GM10847 (cell line): Measurements from ENCODE around the gene VSTM2B.

Experiments used
- POLR2A ChIP-seq: IDR thresholded peaks from 2 replicates; pipeline ENCODE4 v1.6.1; 2011; ENCODE audit not compliant: insufficient read length; ENCODE audit errors: extremely low read depth

VSTM2B gene

DNA sequence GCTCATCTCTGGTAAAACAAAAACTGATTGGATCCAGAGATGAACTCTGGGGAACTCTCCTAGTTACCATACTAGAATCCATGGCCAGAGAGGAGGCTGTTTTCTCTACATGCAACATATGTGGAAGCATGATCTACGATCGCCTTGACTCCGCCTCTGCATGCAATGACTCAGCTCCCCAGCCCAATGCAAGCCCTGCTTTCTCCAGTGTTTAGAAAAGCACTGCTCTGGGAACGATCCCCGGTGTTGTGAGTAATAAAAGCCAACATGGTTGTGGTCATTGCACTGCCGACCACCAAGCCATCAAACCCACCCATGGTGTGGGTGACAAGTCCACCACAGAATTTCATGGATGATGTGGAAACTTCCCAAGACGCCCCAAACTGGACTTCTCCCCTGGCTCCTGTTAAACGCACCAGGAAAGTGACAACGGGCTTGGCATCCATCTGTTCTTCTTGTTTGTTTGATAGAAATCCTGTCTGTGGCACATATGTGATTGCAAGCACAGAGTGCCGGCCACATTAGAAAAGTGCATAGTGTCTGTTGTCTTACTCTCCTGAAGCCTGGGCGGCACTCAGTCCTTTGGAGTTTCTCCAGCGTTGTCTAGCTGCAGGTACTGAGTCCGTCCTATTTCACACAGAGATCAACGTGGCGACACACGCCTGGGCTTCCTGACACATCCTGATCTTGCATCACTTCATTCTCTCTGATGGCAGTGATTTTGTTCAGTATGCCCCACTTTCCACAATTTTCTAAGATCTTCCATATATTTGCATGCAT is 36.4 kb upstream of the VSTM2B start:
- TF ChIP-seq POLR2A = no peak

DNA sequence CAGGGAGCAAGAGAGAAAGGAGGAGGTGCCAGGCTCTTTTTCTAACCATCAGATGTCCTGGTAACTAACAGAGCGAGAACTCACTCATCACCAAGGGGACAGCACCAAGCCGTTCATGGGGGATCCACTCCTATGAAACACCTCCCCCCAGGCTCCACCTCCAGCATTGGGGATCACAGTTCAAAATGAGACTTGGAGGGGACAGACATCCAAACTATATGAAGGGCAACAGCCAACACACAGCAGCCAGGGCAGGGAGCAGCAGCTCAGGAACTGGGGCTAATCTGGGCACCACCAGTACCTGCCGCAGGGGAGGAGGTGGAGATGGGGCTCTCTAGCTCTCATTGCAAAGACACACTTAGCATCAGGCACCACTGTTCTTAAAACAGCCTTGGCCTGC is 34.3 kb upstream of the VSTM2B start:
- TF ChIP-seq POLR2A = no peak

DNA sequence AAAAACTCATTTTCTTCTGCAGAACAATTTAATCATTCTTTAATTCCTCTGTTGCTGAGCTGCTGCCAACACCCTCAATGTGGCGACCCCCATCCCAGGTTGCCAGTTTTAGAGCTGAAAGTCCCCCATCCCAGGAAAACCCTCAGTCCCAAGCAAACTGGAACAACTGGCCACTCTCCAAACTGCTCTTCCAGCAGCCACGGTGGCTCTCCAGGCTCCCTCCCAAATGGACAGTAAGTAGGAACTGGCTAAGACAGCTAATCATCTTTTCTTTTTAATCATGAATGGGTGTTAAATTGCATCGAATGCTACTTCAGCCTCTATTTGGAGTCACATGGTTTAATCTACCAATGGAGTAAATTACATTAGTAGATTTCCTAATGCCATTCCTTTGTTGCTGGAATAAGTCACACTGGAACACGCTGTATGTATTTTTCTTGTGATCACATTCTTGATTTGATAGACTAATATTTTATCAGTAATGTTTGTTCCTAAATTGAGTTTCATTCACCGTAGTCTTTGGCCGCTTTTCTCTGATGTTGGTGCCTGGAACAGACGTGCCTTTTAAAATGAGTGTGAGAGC is 33.7 kb upstream of the VSTM2B start:
- TF ChIP-seq POLR2A = no peak

DNA sequence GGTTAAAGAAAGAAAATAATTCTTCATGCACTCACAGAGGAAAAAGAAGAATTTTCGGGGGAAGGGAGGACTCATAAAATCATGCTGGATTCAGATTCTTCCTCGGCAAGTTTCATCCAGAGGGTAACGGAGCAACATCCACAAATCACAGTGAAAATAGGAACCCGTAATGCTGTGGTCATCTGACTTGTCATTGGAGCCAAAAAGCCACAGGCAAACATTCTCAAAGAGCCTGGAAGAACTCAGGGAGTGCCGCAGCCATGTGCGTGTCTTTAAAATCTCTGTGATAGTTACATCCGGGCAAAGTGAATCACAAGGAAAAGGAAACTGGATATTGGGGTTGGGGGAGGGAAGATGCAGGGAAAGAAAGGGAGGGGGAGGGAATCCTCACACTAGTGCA is 33.0 kb upstream of the VSTM2B start:
- no peak for TF ChIP-seq POLR2A

DNA sequence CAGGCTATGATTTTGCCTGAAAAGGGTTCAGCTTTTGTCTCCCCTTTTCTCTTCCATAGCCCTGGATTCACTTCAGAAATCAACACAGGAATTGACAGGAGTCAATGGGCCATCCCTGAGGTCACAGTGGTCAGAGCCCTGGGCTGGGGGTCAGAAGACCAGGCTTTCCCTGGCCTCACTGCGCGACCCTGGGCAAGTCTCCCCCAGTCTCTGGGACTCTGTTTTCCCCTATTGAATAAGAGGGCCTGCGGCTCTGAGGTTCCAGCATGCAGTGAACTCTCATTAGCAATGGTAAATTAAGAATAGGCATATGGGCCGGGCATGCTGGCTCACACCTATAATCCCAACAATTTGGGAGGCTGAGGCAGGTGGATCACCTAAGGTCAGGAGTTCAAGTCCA is 30.7 kb upstream of the VSTM2B start:
- no peak for TF ChIP-seq POLR2A

DNA sequence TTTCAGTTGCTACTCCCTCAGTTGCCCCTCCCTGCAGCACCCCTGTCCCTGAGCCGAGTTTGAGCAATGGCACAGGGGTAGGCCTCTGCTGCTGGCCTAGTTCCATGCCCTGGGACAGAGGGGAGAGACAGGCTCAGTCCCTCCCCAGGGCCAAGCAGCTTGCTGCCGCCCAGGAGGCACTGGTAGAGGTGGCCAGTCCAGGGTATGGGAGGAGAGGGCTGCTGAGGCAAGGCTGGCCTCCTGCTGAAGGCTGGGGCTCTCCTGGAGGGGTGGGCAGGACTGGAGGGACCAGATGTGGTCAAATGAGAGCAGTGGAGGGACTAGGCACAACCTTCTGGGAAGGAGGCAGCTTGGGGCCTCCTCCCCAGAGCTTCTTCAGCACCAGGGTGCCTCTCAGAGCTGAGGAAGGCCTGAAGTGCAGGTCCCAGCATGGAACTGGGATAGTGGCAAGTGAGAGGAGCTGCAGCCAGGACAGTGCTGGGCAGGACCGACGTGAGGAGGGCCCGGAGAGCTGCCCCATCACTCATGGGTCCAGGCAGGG is 29.8 kb upstream of the VSTM2B start:
- no peak for TF ChIP-seq POLR2A

DNA sequence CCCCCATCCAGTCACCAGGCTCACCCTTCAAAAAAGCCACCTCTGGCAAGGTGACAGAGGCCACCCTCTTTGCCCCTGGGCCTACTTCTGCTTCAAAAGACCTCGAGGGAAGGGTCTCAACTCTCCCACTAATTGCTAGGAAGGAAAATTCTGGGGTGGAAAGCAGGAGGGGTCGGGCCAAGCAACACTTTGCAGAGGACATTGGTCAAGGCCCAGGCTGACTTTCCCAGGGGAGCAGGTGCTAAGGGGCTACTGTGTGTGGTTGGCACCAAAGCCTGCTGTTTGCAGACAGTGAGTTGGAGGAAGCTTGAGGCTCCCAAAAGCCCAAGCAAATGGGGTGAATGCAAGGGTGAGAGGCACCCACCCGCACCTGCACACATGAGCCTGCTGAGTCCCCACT is 28.6 kb upstream of the VSTM2B start:
- TF ChIP-seq POLR2A = no peak

DNA sequence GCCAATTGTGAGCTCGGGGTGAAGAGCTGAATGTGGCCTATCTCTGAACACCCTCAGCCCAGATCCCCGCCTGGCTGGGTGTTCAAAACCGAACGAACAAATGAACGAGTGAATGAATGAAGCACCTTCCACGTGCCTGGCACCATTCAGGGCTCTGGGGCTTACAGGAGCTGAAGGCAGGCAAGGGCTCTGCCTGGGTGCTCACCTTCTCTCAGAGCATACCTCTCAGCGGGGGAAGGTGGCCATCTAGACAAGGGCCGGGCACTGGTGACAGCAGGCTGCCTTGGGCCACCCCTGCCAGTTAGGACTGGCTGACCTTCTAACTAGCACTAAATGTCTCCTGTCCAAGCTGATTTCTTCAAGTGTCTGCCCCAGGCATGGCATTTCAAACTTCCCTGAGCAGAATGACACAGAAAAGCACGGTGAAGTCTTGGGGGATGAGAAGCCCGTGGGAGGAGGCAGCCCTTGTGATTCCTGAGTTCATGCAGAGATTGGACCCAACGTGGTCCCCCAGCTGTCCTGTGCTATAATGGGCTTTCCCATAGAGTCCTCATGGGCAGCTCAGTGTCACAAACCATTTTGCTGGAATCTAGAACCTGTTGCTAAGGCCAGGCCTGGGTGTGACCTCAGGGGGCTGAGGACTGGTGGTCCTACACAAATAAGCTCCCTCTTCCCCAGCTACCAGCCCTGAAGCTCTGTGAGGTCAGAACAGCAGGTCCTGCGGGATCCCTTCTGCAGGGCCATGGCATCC is 27.9 kb upstream of the VSTM2B start:
- TF ChIP-seq POLR2A = no peak

DNA sequence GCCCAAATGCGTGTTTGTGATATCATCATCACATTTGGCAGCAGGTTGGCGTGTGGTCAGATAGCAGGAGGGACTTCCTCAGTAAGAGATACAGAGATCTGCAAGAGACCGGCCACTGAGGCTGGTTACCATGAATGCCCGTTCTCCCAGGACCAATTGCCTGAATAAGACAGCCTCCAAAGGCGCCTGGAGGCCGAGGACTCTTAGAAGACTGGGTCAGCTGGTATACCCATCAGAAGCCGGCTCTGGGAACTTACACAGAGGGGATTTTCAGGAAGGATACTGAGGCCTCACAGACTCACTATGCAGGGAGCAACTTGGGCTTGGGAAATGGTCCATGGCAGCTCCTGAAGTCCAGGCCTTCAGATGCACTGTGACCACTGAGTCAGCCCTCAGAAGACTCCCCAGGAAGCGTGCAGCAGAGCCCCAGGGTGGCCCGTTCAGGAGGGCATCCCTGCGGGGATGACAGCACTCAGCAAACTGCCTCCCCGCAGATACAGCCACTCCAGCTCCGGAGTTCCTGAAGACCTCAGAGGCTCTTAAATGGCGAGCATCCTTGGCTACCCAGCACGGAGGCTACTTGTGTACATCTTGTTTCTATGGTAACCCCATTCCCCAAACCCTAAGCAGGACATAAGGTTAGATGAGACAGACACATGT is 26.4 kb upstream of the VSTM2B start:
- TF ChIP-seq POLR2A = no peak

DNA sequence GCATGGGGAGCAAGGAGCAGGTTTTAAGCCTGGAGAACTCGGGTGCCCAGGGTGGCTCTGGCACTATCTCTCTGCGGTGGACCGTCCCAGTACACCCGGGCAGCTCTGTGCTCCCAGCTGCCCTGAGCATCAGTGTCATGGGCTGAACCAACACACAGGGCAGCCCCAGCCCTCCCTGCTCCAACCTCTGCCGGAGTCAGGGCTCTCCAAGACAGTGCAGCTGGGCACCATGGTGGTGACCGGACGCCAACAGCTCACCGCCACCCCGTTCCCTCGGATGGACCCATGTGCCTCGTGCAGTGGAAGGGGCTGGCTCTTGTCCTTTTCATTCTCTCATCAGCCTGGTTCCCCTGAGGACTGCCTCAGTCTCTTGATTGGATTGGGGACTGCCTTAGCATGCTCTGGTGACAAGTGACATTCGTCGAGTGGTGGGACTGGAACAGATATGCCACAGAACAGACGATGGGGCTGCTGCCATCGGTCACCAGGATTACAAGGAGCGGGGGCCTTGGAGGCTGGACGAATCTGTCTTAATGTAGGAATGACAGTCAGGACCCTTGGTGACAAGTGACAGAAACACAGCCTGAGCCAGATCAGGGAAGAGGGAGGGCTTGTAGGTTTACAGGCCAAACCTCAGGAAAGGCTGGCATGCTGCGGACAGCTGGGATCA is 25.7 kb upstream of the VSTM2B start:
- no peak for TF ChIP-seq POLR2A

DNA sequence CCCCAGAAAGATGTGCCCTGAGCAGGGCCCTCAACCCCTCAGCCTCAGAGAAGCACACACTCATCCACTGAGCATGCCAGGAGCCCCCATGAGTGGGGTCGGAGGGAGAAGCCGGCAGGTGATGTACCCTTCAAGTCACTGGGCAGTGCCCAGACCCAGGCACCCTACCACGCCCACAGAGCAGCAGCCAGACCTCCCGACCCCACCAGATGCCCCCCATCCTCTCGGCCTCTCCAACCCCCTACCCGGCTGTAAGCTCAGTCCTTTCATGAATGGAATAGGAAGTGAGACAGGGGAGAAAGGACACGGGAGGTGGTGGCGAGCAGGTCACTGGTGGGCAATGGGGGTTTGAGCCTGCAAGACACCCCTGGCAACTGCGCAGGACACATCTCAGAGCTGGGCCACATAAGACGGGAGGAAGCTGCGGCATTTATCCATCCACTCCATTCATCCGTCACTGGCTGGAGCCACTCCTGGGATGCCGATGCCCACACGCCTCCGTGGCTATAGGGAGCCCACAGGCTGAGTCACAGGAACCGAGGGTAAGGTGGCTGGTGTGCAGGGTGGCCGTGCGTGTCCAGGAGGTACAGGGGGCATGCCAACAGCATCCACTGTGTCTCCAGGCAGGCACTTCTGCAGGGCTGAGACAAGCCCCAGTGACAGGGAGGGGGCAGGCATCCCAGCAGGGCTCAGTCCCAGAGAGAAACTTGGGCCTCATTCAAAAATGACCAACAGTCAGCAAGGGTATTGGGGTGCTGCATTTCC is 23.8 kb upstream of the VSTM2B start:
- no peak for TF ChIP-seq POLR2A

DNA sequence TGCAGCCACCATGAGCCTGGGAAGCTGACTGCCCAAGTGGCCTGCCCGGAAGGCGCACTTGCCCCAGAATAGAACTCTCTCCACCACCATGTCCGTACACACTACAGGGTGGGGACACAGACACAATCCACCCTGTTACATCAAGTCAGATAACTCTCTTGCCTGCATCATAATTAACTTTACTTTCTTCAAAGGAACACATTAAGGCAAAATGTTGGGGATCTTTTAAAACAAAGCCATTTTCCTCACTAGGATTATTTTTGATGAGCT is 23.3 kb upstream of the VSTM2B start:
- TF ChIP-seq POLR2A = no peak

DNA sequence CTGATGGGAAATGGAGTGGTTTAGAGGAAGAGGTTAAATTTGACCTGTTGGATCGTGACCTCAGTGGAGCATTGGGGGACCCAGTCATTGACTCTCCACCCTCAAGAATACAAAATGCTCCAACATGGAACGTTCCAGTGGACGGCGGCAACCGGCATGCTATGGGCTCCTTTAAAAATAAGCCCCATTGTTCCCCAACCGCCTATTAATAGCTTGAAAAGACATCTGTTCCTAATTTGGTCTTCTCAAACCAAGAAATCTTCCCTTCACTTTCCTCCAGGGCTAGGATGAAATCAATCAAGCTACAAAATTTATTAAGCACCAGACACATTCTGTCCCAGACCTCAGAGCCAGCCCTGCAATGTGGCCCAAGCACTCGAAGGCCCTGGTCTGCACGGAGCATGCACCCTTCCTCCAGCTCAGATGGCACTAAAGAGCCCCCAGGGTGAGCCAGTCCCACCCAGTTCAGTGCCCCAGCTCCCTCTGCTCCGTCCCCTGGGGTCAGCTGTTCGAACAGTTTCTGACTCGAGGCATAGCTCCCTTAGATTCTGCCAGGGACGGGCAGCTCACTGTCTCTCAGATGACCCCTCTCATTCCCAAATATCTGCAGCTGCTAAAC is 22.5 kb upstream of the VSTM2B start:
- TF ChIP-seq POLR2A = no peak

DNA sequence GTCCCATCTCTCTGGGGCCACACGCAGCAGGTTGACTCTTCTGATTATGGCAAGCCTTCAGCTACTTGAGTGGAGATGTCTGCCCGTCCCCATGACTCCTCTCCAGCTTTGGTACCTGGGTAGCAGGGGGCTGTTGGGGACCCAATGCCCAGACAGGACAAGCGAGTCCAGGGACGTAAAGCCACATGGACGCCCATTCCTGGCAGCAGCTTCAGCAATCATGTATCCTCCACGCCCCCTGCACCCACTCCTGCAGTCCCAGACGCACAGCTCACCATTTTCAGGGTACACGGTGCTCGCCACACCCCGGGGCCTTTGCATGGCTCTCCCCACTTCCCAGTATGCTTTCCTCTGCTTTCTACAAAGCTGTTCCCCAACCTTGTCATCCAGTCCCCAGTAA is 22.0 kb upstream of the VSTM2B start:
- TF ChIP-seq POLR2A = no peak
